ENCODE data around the gene HEMK1.

GRCh38 chr3:50599115-50599715 lies 29.9 kb downstream of the HEMK1 start:
- TF ChIP-seq POLR2A (IDR thresholded peaks at IDR 0.05), result no peak
- TF ChIP-seq, protein P1, sequence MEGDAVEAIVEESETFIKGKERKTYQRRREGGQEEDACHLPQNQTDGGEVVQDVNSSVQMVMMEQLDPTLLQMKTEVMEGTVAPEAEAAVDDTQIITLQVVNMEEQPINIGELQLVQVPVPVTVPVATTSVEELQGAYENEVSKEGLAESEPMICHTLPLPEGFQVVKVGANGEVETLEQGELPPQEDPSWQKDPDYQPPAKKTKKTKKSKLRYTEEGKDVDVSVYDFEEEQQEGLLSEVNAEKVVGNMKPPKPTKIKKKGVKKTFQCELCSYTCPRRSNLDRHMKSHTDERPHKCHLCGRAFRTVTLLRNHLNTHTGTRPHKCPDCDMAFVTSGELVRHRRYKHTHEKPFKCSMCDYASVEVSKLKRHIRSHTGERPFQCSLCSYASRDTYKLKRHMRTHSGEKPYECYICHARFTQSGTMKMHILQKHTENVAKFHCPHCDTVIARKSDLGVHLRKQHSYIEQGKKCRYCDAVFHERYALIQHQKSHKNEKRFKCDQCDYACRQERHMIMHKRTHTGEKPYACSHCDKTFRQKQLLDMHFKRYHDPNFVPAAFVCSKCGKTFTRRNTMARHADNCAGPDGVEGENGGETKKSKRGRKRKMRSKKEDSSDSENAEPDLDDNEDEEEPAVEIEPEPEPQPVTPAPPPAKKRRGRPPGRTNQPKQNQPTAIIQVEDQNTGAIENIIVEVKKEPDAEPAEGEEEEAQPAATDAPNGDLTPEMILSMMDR (IDR thresholded peaks at IDR 0.05), result no peak
